Cardiac muscle cell (in vitro differentiated cells and primary cell): ENCODE measurements around the gene WNT3. TPM values are rescaled to one million over a fixed set of nuclear protein-coding genes. Genes with fewer than 3 reads are reported as not detected.
A peak's percentile ranks its signal among the peaks of the same experiment; 100 is the strongest.

Experiments used
- DNase-seq, 2 donors: peaks; one replicate each; pipeline versions ENCODE4 v3.0.0 to v3.0.0-alpha.2; 2010 to 2017; ENCODE audit warnings: low read depth in 1 of 2, low spot score in 1 of 2
- H3K27ac ChIP-seq: fragments of 200-600 bp; sonication (generic); 2 replicates; pipeline ENCODE4 v1.5.1; 2016
- H3K27me3 ChIP-seq: fragments of 200-600 bp; sonication (generic); 2 replicates; pipeline ENCODE4 v1.6.0; 2016; ENCODE audit warnings: control low read depth
- H3K36me3 ChIP-seq: fragments of 200-600 bp; sonication (generic); 2 replicates; pipeline ENCODE4 v1.5.1; 2016; ENCODE audit warnings: control low read depth
- H3K4me1 ChIP-seq: fragments of 200-600 bp; sonication (generic); 2 replicates; pipeline ENCODE4 v1.8.1; 2017; ENCODE audit warnings: low read depth, mild to moderate bottlenecking, mixed run types
- H3K4me3 ChIP-seq: fragments of 200-600 bp; sonication (generic); 2 replicates; pipeline ENCODE4 v1.5.1; 2016; ENCODE audit warnings: mild to moderate bottlenecking
- H3K9me3 ChIP-seq: fragments of 200-600 bp; sonication (generic); 2 replicates; pipeline ENCODE4 v1.5.1; 2017; ENCODE audit warnings: low read depth, mild to moderate bottlenecking, control low read depth
- CTCF ChIP-seq: IDR thresholded peaks from 2 replicates; pipeline ENCODE4 v1.5.1; 2012; ENCODE audit warnings: low read depth, mild to moderate bottlenecking, low read length
- polyA plus RNA-seq: library from polyadenylated mRNA; unstranded; fragments of >200 nt; fragmentation: Nextera tagmentation; extraction: Ambion mirVana; gene quantifications from 2 replicates; pipeline ENCODE4 v1.2.1, GENCODE V29; 2016
- total RNA-seq: library from RNA; depleted of rRNA; stranded (reverse); fragments of >200 nt; gene quantifications from 2 replicates; pipeline ENCODE4 v1.2.3, GENCODE V29; 2016

WNT3 gene
- total and polyA plus RNA-seq, 2 experiments from 2014 or later = 5.8 to 7.3 TPM

- no peak for TF ChIP-seq CTCF
- DNase-seq = no peak
- no peaks in the 10 kb centered on the region for H3K4me1 ChIP-seq
- H3K9me3 ChIP-seq = no peaks in the 10 kb centered on the region
- H3K36me3 ChIP-seq = no peaks in the 10 kb centered on the region
- H3K27me3 ChIP-seq = peaks cover 16% of the 10 kb centered on the region
- no peak overlapping the region for H3K4me3 ChIP-seq
- no peak overlapping the region for H3K27ac ChIP-seq
These were observed 7.6 kb upstream of the WNT3 start for GRCh38 chr17:46826116-46826515.

GRCh38 chr17:46823657-46824056 is 5.2 kb upstream of the WNT3 start:
- no peak for DNase-seq
- Histone ChIP-seq H3K4me3 (no peak overlapping the region), H3K27me3 (peaks cover 41% of the 10 kb centered on the region), H3K36me3 (no peaks in the 10 kb centered on the region), H3K9me3 (no peaks in the 10 kb centered on the region), H3K27ac (no peak overlapping the region), H3K4me1 (peaks cover 6% of the 10 kb centered on the region)
- no peak for TF ChIP-seq CTCF

- Histone ChIP-seq H3K4me3 (no peak overlapping the region), H3K27me3 (peaks cover 53% of the 10 kb centered on the region), H3K36me3 (no peaks in the 10 kb centered on the region), H3K27ac (no peak overlapping the region), H3K4me1 (peaks cover 6% of the 10 kb centered on the region), H3K9me3 (no peaks in the 10 kb centered on the region)
- peak; percentile 57 for TF ChIP-seq CTCF
- DNase-seq = no peak
These were observed 4.0 kb upstream of the WNT3 start for GRCh38 chr17:46822388-46822921.

GRCh38 chr17:46821482-46822387 is 3.2 kb upstream of the WNT3 start:
- peaks cover 6% of the 10 kb centered on the region for H3K4me1 ChIP-seq
- H3K9me3 ChIP-seq = no peaks in the 10 kb centered on the region
- no peak overlapping the region for H3K27ac ChIP-seq
- no peak for TF ChIP-seq CTCF
- no peak overlapping the region for H3K4me3 ChIP-seq
- no peak for DNase-seq
- H3K27me3 ChIP-seq = peaks cover 60% of the 10 kb centered on the region
- no peaks in the 10 kb centered on the region for H3K36me3 ChIP-seq

- H3K9me3 ChIP-seq = no peaks in the 10 kb centered on the region
- H3K27ac ChIP-seq = no peak overlapping the region
- DNase-seq = no peak
- H3K4me3 ChIP-seq = no peak overlapping the region
- H3K4me1 ChIP-seq = peaks cover 6% of the 10 kb centered on the region
- no peaks in the 10 kb centered on the region for H3K36me3 ChIP-seq
- no peak for TF ChIP-seq CTCF
- H3K27me3 ChIP-seq = peaks cover 64% of the 10 kb centered on the region
These were observed 2.3 kb upstream of the WNT3 start for GRCh38 chr17:46820592-46821450.
